ENCODE measurements around the gene FBXO3. TPM values are rescaled to one million over a fixed set of nuclear protein-coding genes. Genes with fewer than 3 reads are reported as not detected.

Gene FBXO3
- total and polyA plus RNA-seq, 2 of the 13 experiments (the other 11 are each of a cell fraction or from before 2014, with no cell fraction given) = 20.4 to 27.6 TPM

DNA sequence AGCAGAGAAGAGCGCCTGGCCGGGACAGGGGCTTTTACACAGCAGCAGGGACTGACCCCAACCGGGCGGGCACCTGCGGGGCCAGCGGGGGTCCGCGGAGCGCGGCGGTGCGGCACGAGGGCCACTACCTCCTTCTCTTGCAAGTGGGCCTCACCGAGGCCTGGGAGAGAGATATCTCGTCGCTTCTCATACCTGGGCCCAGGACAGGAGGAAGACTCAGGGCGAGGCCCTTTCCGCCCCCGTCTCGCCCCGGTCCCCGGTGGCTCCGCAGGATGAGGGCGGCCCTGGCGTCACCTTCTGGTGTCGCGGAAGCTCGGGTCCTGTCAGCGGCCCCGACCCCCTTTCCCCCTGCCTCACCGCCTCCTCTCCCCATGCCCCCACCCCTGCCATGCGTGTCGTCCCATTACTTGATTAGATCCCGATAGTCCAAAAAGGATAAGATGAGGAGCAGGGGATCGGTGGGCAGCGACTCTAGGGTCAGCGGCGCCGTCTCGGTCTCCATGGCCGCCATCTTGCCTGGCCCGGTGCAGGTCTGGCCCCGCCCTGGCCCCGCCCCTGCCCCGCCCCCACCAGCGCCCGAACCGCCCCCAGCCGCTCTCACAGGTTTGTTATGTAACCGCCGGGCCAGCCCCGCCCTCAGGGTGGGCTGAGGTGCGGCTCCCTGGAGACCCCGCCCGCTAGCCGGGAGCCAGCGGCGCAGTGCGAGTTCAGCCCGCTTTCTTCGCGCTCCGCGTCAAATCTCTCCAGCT lies at the start of gene FBXO3 (continued):
- TF ChIP-seq, protein P1, sequence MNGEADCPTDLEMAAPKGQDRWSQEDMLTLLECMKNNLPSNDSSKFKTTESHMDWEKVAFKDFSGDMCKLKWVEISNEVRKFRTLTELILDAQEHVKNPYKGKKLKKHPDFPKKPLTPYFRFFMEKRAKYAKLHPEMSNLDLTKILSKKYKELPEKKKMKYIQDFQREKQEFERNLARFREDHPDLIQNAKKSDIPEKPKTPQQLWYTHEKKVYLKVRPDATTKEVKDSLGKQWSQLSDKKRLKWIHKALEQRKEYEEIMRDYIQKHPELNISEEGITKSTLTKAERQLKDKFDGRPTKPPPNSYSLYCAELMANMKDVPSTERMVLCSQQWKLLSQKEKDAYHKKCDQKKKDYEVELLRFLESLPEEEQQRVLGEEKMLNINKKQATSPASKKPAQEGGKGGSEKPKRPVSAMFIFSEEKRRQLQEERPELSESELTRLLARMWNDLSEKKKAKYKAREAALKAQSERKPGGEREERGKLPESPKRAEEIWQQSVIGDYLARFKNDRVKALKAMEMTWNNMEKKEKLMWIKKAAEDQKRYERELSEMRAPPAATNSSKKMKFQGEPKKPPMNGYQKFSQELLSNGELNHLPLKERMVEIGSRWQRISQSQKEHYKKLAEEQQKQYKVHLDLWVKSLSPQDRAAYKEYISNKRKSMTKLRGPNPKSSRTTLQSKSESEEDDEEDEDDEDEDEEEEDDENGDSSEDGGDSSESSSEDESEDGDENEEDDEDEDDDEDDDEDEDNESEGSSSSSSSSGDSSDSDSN (CRISPR knock-in tag; IDR thresholded peaks at IDR 0.05) = peak; percentile 67; the same call in 1 of the 2 replicates
- TF ChIP-seq ZNF326 (CRISPR knock-in tag; IDR thresholded peaks at IDR 0.05; ENCODE audit: borderline replicate concordance) = no peak
- no peak for TF ChIP-seq LCORL (IDR thresholded peaks at IDR 0.05)
- no peak for TF ChIP-seq LCORL (CRISPR knock-in tag; IDR thresholded peaks at IDR 0.05)
- TF ChIP-seq, protein P2, sequence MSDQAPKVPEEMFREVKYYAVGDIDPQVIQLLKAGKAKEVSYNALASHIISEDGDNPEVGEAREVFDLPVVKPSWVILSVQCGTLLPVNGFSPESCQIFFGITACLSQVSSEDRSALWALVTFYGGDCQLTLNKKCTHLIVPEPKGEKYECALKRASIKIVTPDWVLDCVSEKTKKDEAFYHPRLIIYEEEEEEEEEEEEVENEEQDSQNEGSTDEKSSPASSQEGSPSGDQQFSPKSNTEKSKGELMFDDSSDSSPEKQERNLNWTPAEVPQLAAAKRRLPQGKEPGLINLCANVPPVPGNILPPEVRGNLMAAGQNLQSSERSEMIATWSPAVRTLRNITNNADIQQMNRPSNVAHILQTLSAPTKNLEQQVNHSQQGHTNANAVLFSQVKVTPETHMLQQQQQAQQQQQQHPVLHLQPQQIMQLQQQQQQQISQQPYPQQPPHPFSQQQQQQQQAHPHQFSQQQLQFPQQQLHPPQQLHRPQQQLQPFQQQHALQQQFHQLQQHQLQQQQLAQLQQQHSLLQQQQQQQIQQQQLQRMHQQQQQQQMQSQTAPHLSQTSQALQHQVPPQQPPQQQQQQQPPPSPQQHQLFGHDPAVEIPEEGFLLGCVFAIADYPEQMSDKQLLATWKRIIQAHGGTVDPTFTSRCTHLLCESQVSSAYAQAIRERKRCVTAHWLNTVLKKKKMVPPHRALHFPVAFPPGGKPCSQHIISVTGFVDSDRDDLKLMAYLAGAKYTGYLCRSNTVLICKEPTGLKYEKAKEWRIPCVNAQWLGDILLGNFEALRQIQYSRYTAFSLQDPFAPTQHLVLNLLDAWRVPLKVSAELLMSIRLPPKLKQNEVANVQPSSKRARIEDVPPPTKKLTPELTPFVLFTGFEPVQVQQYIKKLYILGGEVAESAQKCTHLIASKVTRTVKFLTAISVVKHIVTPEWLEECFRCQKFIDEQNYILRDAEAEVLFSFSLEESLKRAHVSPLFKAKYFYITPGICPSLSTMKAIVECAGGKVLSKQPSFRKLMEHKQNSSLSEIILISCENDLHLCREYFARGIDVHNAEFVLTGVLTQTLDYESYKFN (CRISPR knock-in tag; conservative IDR thresholded peaks at IDR 0.05) = no peak
- no peak for TF ChIP-seq ZNF235 (CRISPR knock-in tag; IDR thresholded peaks at IDR 0.05; ENCODE audit: borderline replicate concordance)
- peak; percentile 66 for TF ChIP-seq AGO2 (optimal IDR thresholded peaks at IDR 0.05; ENCODE audit: low read depth, low read length)
- TF ChIP-seq CBX5 (CRISPR knock-in tag; IDR thresholded peaks at IDR 0.05; ENCODE audit: borderline replicate concordance) = no peak
- TF ChIP-seq, protein P3, sequence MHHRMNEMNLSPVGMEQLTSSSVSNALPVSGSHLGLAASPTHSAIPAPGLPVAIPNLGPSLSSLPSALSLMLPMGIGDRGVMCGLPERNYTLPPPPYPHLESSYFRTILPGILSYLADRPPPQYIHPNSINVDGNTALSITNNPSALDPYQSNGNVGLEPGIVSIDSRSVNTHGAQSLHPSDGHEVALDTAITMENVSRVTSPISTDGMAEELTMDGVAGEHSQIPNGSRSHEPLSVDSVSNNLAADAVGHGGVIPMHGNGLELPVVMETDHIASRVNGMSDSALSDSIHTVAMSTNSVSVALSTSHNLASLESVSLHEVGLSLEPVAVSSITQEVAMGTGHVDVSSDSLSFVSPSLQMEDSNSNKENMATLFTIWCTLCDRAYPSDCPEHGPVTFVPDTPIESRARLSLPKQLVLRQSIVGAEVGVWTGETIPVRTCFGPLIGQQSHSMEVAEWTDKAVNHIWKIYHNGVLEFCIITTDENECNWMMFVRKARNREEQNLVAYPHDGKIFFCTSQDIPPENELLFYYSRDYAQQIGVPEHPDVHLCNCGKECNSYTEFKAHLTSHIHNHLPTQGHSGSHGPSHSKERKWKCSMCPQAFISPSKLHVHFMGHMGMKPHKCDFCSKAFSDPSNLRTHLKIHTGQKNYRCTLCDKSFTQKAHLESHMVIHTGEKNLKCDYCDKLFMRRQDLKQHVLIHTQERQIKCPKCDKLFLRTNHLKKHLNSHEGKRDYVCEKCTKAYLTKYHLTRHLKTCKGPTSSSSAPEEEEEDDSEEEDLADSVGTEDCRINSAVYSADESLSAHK (CRISPR knock-in tag; IDR thresholded peaks at IDR 0.05; ENCODE audit: borderline replicate concordance) = no peak
- TF ChIP-seq SIN3A (IDR thresholded peaks at IDR 0.05; ENCODE audit: borderline replicate concordance, low read depth, low read length) = peak; percentile 27; the same call in 1 of the 2 replicates
- no peak for TF ChIP-seq ZNF607 (CRISPR knock-in tag; IDR thresholded peaks at IDR 0.05; ENCODE audit: borderline replicate concordance)
- no peak for TF ChIP-seq ZBTB21 (CRISPR knock-in tag; IDR thresholded peaks at IDR 0.05)
- TF ChIP-seq ELF4 (CRISPR knock-in tag; IDR thresholded peaks at IDR 0.05; ENCODE audit: borderline replicate concordance) = no peak
- TF ChIP-seq CEBPG (CRISPR knock-in tag; IDR thresholded peaks at IDR 0.05) = 0 out of 2 replicates have a peak, but pooled peaks have one; percentile 9
- peak; percentile 59; the same call in 1 of the 2 replicates for TF ChIP-seq SP5 (CRISPR knock-in tag; IDR thresholded peaks at IDR 0.05; ENCODE audit: borderline replicate concordance, low read depth)
- TF ChIP-seq DPF2 (CRISPR knock-in tag; IDR thresholded peaks at IDR 0.05; ENCODE audit: borderline replicate concordance, low read depth) = no peak
- TF ChIP-seq HHEX (CRISPR knock-in tag; IDR thresholded peaks at IDR 0.05) = no peak

Data from HepG2 (cell line).